Ishikawa (cell line): ENCODE data around the gene KIAA0825.

Source experiments
- CEBPB ChIP-seq: IDR thresholded peaks from 2 replicates; pipeline ENCODE4 v1.6.1; 2012
- EP300 ChIP-seq: IDR thresholded peaks from 2 replicates; pipeline ENCODE4 v1.6.1; 2012; ENCODE audit warnings: borderline replicate concordance
- TAF1 ChIP-seq: IDR thresholded peaks from 2 replicates; pipeline ENCODE4 v1.6.1; 2012; ENCODE audit warnings: low read depth, mild to moderate bottlenecking
- TEAD4 ChIP-seq: IDR thresholded peaks from 2 replicates; pipeline ENCODE4 v1.6.1; 2012
- YY1 ChIP-seq: IDR thresholded peaks from 2 replicates; pipeline ENCODE4 v1.6.1; 2012; ENCODE audit warnings: low read depth

GRCh38 chr5:94517490-94518488 lies 100.6 kb downstream of the KIAA0825 start:
- TF ChIP-seq EP300 (no peak), TEAD4 (no peak), TAF1 (no peak), YY1 (no peak), CEBPB (no peak)
